T-helper 1 cell (primary cell): Measurements from ENCODE around the gene ACSL5.

ENCODE experiments used
- DNase-seq, 5 donors: peaks; one replicate each; pipeline ENCODE4 v3.0.0-alpha.2; 2012 to 2020

ACSL5 gene

DNA sequence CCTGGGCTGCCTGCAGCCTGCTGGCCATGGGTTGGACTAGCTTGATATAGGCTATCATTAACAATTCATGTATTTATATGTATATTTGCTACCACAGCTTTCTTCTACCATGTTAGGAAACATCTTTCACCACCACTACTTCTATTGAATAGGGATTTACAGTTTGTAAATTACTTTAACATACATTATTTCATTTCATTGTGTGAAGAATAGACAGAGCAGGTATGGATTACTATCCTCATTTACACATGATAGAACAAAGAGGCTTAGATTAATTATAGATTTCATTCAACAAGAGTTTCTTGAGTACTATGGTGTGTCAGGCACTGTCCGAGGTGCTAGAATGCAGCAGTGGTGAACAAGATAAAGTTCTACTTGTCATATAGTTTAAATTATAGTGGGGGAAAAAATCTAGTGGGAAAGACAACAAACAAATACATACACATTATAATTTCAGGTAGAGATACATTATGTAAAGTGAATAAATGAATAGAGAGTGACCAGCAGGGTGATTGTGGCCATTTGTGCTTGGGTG, 93.7 kb downstream of the ACSL5 start:
- no peak for DNase-seq

DNA sequence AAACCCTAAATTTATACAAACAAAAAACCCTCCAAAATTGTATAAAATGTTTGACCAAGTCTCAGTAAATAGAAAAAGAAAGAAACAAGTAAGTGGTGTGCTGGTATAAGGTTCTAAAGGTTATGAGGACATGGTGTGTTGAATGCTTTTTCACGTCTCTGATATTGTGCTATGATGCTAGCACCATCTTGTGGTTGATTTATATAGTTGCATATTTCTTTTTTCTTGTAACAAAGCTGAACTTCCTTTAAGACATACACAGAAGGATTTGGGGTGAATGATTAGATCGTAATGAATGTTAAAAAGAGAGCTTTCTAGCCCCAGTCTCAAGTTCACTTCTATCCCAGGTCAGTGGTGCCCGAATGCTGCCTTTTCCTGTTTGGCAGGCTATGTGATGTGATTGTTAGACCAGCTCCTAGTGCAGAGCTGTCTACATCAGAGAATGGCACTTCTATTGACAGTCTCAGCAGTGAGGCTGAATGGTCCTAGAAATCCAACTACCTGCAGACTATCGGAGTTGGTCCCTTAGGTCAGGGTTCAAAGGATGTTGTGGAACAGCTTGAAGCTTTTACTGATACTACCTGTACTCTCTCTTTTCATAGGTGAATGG, 98.1 kb downstream of the ACSL5 start:
- peak in 1 of 5 donors; percentile 57 for DNase-seq

DNA sequence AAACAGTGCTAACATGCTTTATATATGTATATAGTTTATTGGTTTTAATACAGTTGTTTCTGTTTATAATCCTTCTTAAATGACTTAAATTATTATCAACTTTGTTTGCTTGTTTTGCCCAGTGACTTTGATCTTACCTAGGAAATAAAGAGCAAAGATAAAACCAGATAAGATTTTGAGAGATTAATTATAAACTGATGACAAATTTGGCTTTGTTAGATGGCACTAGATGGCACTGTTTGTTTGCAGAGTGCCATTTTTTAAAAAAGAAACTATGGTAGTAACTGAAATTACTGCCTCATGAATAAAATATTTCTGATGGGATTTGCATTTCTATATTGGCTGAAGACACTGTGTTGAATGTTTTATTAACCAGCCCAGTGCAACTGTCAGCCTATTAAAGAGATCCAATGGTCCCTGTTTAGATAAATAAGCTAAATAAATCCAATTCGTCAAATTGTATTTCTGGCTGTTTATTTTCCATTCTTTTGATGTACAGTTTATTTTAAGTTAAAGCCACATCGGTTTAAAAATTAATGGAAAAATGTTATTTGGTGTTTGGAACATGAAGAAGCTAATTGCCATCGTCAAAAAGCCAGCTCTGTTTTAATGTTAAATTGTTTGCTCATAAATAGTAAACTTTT, 101.8 kb downstream of the ACSL5 start:
- DNase-seq: no peak
